Endothelial cell of umbilical vein (primary cell): ENCODE measurements around the gene PFDN1.

Experiments used
- CTCF ChIP-seq, 2 donors: IDR thresholded peaks; 1 replicate in 1 of 2; 2 replicates in 1 of 2; pipeline ENCODE4 v1.5.1; 2011; ENCODE audit warnings: low read length in 2 of 2, mild to moderate bottlenecking in 2 of 2, moderate library complexity in 2 of 2, control low read depth in 1 of 2, inconsistent platforms in 1 of 2, low read depth in 1 of 2; ENCODE audit not compliant: insufficient read depth in 1 of 2; ENCODE audit errors: extremely low read depth in 1 of 2
- JUN ChIP-seq: IDR thresholded peaks from 2 replicates; pipeline ENCODE4 v1.6.1; 2011; ENCODE audit warnings: borderline replicate concordance, low read depth; ENCODE audit not compliant: insufficient read length, insufficient read depth
- POLR2A ChIP-seq: IDR thresholded peaks from 2 replicates; pipeline ENCODE4 v1.6.1; 2012; ENCODE audit warnings: low read depth, mild to moderate bottlenecking, control low read depth, low read length
- POLR2AphosphoS5 ChIP-seq: IDR thresholded peaks from 2 replicates; pipeline ENCODE4 v1.6.1; 2012; ENCODE audit warnings: low read depth, mild to moderate bottlenecking, control low read depth, low read length, moderate library complexity; ENCODE audit not compliant: insufficient read depth

- TF ChIP-seq CTCF (IDR thresholded peaks at IDR 0.05; ENCODE audit: extremely low read depth in 1 of 2, insufficient read depth in 1 of 2, low read depth in 1 of 2, low read length in 2 of 2) (no peak), POLR2A (no peak), JUN (no peak), POLR2AphosphoS5 (no peak)
Observed at GRCh38 chr5:140338336-140338735, 35.4 kb upstream of the PFDN1 start.
